ENCODE data around the gene PGPEP1.
"Not testable (repeated sequence)": the region's sequence is repeated elsewhere in the genome, so short reads cannot be mapped to it uniquely, and the experiment has no call there.

- TF ChIP-seq ARNT (IDR thresholded peaks at IDR 0.05); L3MBTL2 (conservative IDR thresholded peaks at IDR 0.05); FOXM1 (IDR thresholded peaks at IDR 0.05; ENCODE audit: borderline replicate concordance); FOXA1 (IDR thresholded peaks at IDR 0.05); FOXK2 (IDR thresholded peaks at IDR 0.05); SP1 (IDR thresholded peaks at IDR 0.05): not testable (repeated sequence)
Measured at GRCh38 chr19:18324373-18324731, 16.0 kb upstream of the PGPEP1 start.

Data from HEK293T (cell line).